H1 (cell line): Measurements from ENCODE around the gene FRS2. TPM values are rescaled to one million over a fixed set of nuclear protein-coding genes. Genes with fewer than 3 reads are reported as not detected.

ENCODE experiments used
- CTCF ChIA-PET: fragments of 300-600 bp; sonication (Branson Sonifier 250); formaldehyde crosslinking; loops from one replicate; lab custom pipeline; 2021; ENCODE audit not compliant: partially characterized antibody; lab: Charles Lee
- POLR2A ChIA-PET: fragments of 300-600 bp; sonication (Branson Sonifier 250); formaldehyde crosslinking; loops from one replicate; lab custom pipeline; 2021; ENCODE audit warnings: inconsistent platforms; ENCODE audit not compliant: partially characterized antibody; lab: Charles Lee
- DNase-seq, 2 experiments: peaks; one replicate each; pipeline versions ENCODE4 v3.0.0 to v3.0.0-alpha.2; 2010 to 2022; ENCODE audit warnings: low spot score in 2 of 2, low read depth in 1 of 2, mixed read lengths in 1 of 2
- FAIRE-seq: peaks from 2 replicates; lab custom pipeline; 2011; peaks lifted over from hg19 to GRCh38; lab: Jason Lieb, UNC
- H2AFZ ChIP-seq: 2 replicates; pipeline ENCODE4 v1.8.1; 2012; ENCODE audit warnings: low read length, inconsistent platforms
- H2AK5ac ChIP-seq: 2 replicates; pipeline ENCODE4 v1.6.1; 2013; ENCODE audit warnings: low read depth, low read length
- H2BK120ac ChIP-seq: replicated peaks from 2 replicates; pipeline ENCODE3; 2013; ENCODE audit warnings: low read depth, low read length, inconsistent platforms
- H2BK12ac ChIP-seq: 2 replicates; pipeline ENCODE4 v1.6.1; 2013; ENCODE audit warnings: low read depth, low read length
- H2BK15ac ChIP-seq: 2 replicates; pipeline ENCODE4 v1.6.1; 2013; ENCODE audit warnings: low read length
- H2BK20ac ChIP-seq: 2 replicates; pipeline ENCODE4 v1.6.1; 2013; ENCODE audit warnings: low read length
- H2BK5ac ChIP-seq: 2 replicates; pipeline ENCODE4 v1.6.1; 2013; ENCODE audit warnings: low read depth, low read length
- H3K14ac ChIP-seq: 2 replicates; pipeline ENCODE4 v1.6.1; 2013; ENCODE audit warnings: inconsistent platforms; ENCODE audit not compliant: insufficient read length
- H3K18ac ChIP-seq: 2 replicates; pipeline ENCODE4 v1.6.1; 2013; ENCODE audit warnings: low read length; ENCODE audit errors: extremely low read depth
- H3K23ac ChIP-seq: 2 replicates; pipeline ENCODE4 v1.6.1; 2013; ENCODE audit warnings: inconsistent platforms; ENCODE audit not compliant: insufficient read length
- H3K23me2 ChIP-seq: 2 replicates; pipeline ENCODE4 v1.6.1; 2013; ENCODE audit warnings: low read depth, low read length
- H3K27ac ChIP-seq: 2 replicates; pipeline ENCODE4 v1.6.1; 2011; ENCODE audit warnings: low read depth, low read length, inconsistent platforms
- H3K27me3 ChIP-seq, 4 experiments: replicated peaks in 1 of 4; 1 replicate in 1 of 4; 2 replicates in 3 of 4; pipeline versions ENCODE4 v1.6.1 to v1.8.1; 2011 to 2013; ENCODE audit warnings: low read length in 3 of 4, mild to moderate bottlenecking in 3 of 4, inconsistent platforms in 2 of 4, mixed read lengths in 2 of 4, moderate library complexity in 1 of 4; ENCODE audit not compliant: control insufficient read depth in 3 of 4, insufficient read depth in 3 of 4; ENCODE audit errors: extremely low read depth in 1 of 4
- H3K36me3 ChIP-seq, 4 experiments: 2 replicates each; pipeline versions ENCODE4 v1.6.1 to v1.8.1; 2011 to 2013; ENCODE audit warnings: mild to moderate bottlenecking in 4 of 4, low read length in 3 of 4, moderate library complexity in 2 of 4, control low read depth in 1 of 4, inconsistent platforms in 1 of 4; ENCODE audit not compliant: insufficient read depth in 4 of 4, control insufficient read depth in 2 of 4
- H3K4ac ChIP-seq: replicated peaks from 2 replicates; pipeline ENCODE3; 2013; ENCODE audit warnings: low read length, low read depth, mixed read lengths, inconsistent platforms; ENCODE audit not compliant: insufficient read length
- H3K4me1 ChIP-seq, 4 experiments: replicated peaks in 1 of 4; 1 replicate in 1 of 4; 2 replicates in 3 of 4; pipeline versions ENCODE4 v1.6.1 to v1.8.1; 2011 to 2013; ENCODE audit warnings: low read length in 3 of 4, inconsistent platforms in 2 of 4, mixed read lengths in 1 of 4; ENCODE audit not compliant: insufficient read depth in 4 of 4, control insufficient read depth in 3 of 4
- H3K4me2 ChIP-seq, 2 experiments: 2 replicates each; pipeline versions ENCODE4 v1.6.1 to v1.8.1; 2011 to 2013; ENCODE audit warnings: low read depth in 2 of 2, low read length in 2 of 2, control low read depth in 1 of 2, inconsistent platforms in 1 of 2, mild to moderate bottlenecking in 1 of 2; ENCODE audit not compliant: insufficient read depth in 1 of 2
- H3K4me3 ChIP-seq, 4 experiments: fragments of 200-600, 300-600 bp in 1 of 4; sonication (generic), shearing (Covaris generic), sonication (Bioruptor Twin) in 1 of 4; 2 replicates each; pipeline versions ENCODE4 v1.5.1 to v1.8.1; 2011 to 2016; ENCODE audit warnings: low read length in 4 of 4, low read depth in 3 of 4, control low read depth in 2 of 4, inconsistent platforms in 2 of 4, mild to moderate bottlenecking in 2 of 4, mixed read lengths in 1 of 4, moderate library complexity in 1 of 4; ENCODE audit not compliant: insufficient read depth in 2 of 4; ENCODE audit errors: extremely low read depth in 1 of 4
- H3K56ac ChIP-seq: replicated peaks from 2 replicates; pipeline ENCODE3; 2013; ENCODE audit warnings: low read depth, mild to moderate bottlenecking, mixed read lengths, low read length, inconsistent platforms; ENCODE audit not compliant: insufficient read length
- H3K79me1 ChIP-seq: 2 replicates; pipeline ENCODE4 v1.6.1; 2013; ENCODE audit warnings: low read depth, low read length, control low read depth
- H3K79me2 ChIP-seq, 2 experiments: 2 replicates each; pipeline versions ENCODE4 v1.6.1 to v1.8.1; 2012 to 2013; ENCODE audit warnings: low read length in 2 of 2, mild to moderate bottlenecking in 2 of 2, inconsistent platforms in 1 of 2; ENCODE audit not compliant: insufficient read depth in 2 of 2, control insufficient read depth in 1 of 2
- H3K9ac ChIP-seq, 4 experiments: replicated peaks in 1 of 4; 1 replicate in 1 of 4; 2 replicates in 3 of 4; pipeline versions ENCODE4 v1.6.1 to v1.8.1; 2011 to 2013; ENCODE audit warnings: low read depth in 3 of 4, low read length in 3 of 4, control low read depth in 2 of 4, mild to moderate bottlenecking in 2 of 4, moderate library complexity in 2 of 4, inconsistent platforms in 1 of 4; ENCODE audit errors: extremely low read depth in 1 of 4
- H3K9me3 ChIP-seq, 2 experiments: 2 replicates each; pipeline versions ENCODE4 v1.6.1 to v1.8.1; 2012 to 2013; ENCODE audit warnings: mild to moderate bottlenecking in 2 of 2, moderate library complexity in 2 of 2, control low read depth in 1 of 2, inconsistent platforms in 1 of 2, low read depth in 1 of 2, low read length in 1 of 2, mixed read lengths in 1 of 2; ENCODE audit not compliant: insufficient read depth in 2 of 2
- H4K20me1 ChIP-seq, 2 experiments: replicated peaks in 1 of 2; 2 replicates each; pipeline versions ENCODE3 to v1.8.1; 2011 to 2013; ENCODE audit warnings: inconsistent platforms in 2 of 2, low read length in 2 of 2, mild to moderate bottlenecking in 1 of 2; ENCODE audit not compliant: insufficient read depth in 2 of 2, control insufficient read depth in 1 of 2
- H4K5ac ChIP-seq: 2 replicates; pipeline ENCODE4 v1.6.1; 2013; ENCODE audit warnings: low read length, low read depth, mixed read lengths, inconsistent platforms; ENCODE audit not compliant: insufficient read length
- H4K8ac ChIP-seq: 2 replicates; pipeline ENCODE4 v1.8.0; 2013; ENCODE audit warnings: mild to moderate bottlenecking, moderate library complexity, low read length, inconsistent platforms; ENCODE audit not compliant: insufficient read depth; ENCODE audit errors: extremely low read depth
- H4K91ac ChIP-seq: replicated peaks from 2 replicates; pipeline ENCODE3; 2013; ENCODE audit warnings: low read length, mixed read lengths, inconsistent platforms; ENCODE audit not compliant: insufficient read length
- WGBS, 2 experiments: shearing (Covaris generic) in 1 of 2; methylation state at CpG; one replicate each; pipeline versions ENCODE4 v1.1.6 to v1.1.7; 2013 to 2015; ENCODE audit warnings: low lambda C conversion rate in 2 of 2, mixed read lengths in 2 of 2, inconsistent platforms in 1 of 2, low coverage in 1 of 2, missing lambda C conversion rate in 1 of 2; ENCODE audit not compliant: insufficient replicate concordance in 2 of 2, insufficient coverage in 1 of 2, insufficient read length in 1 of 2; ENCODE audit errors: extremely low coverage in 1 of 2, missing lambda C conversion rate in 1 of 2; 5-methylcytosine and 5-hydroxymethylcytosine counted together
- polyA plus RNA-seq, 7 experiments: library from polyadenylated mRNA; depleted of rRNA in 3 of 7; stranded (reverse) in 5 of 7; unstranded in 2 of 7; fragments of >200 nt in 5 of 7; fragments of 200-250 nt in 2 of 7; gene quantifications; 1 replicate in 5 of 7; 2 replicates in 1 of 7; 4 replicates in 1 of 7; pipeline versions ENCODE4 v1.2.1 to v1.2.3, GENCODE V29; 2011 to 2013; ENCODE audit warnings: missing spikeins in 2 of 7, mixed read lengths in 2 of 7
- total RNA-seq: library from RNA; stranded (reverse); fragmentation: NEBNext Ultra II Directional; extraction: Animal tissue kit (Norgen Biotek cat#: 25700); gene quantifications from 2 replicates; pipeline ENCODE4 v1.2.1, GENCODE V29; 2021

Gene FRS2
- total and polyA plus RNA-seq, 2 of the 8 experiments (the other 6 are each of a cell fraction or from before 2014, with no cell fraction given): 10.3 to 35.8 TPM

DNA sequence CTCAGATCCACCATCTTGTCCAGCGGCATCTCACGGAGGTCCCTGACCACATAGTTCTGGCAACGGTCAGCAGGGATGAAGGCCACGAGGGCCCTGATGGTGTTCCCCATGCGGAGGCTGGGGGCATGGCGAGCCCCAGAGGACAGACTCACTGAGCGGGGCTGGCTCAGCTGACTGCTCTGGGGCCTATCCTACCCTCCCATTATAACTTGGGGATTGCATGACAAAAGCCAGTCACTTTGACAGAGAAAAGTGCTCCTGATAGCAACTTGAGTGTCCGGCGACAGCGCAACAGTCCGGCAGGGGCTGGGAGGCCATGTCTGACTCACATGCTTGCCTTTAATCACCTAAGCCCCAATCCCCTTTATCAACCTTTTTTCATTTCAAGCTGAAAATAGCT, 140.5 kb downstream of the FRS2 start, which contains the start of gene LRRC10:
Gene LRRC10, minus strand, starts transcription at position 179 of the 400 bp plus-strand sequence. Its CDS starts 69 bp downstream, at position 110.
- Histone ChIP-seq H4K8ac (peak within 1 kb of the TSS; percentile 48; the same call in 1 of the 2 replicates), H3K4me1 (no peaks in the 10 kb centered on the region), H3K27me3 (no peaks in the 10 kb centered on the region), H3K4me2 (no peak within 1 kb of the TSS), H2BK20ac (no peak within 1 kb of the TSS), H3K4ac (no peak within 1 kb of the TSS), H3K27ac (no peak within 1 kb of the TSS), H3K4me3 (no peak within 1 kb of the TSS), H4K91ac (no peak within 1 kb of the TSS), H3K79me1 (no peaks in the 10 kb centered on the region), H3K79me2 (no peaks in the 10 kb centered on the region), H3K36me3 (no peaks in the 10 kb centered on the region), H2AFZ (peak within 1 kb of the TSS; percentile 15; the same call in 1 of the 2 replicates), H3K9me3 (no peaks in the 10 kb centered on the region), H4K5ac (no peak within 1 kb of the TSS), H2BK120ac (no peak within 1 kb of the TSS), H3K18ac (no peak within 1 kb of the TSS), H3K23me2 (no peaks in the 10 kb centered on the region), H2BK12ac (no peak within 1 kb of the TSS), H2BK15ac (0 out of 2 replicates have a peak within 1 kb of the TSS, but pooled peaks have one; percentile 47), H3K56ac (no peak within 1 kb of the TSS), H2BK5ac (no peak within 1 kb of the TSS), H4K20me1 (no peaks in the 10 kb centered on the region), H3K14ac (no peak within 1 kb of the TSS), H2AK5ac (no peak within 1 kb of the TSS), H3K23ac (no peak within 1 kb of the TSS), H3K9ac (no peak within 1 kb of the TSS)
- no peak for FAIRE-seq
- WGBS, 2 experiments: 95% methylated on average over 11 of the region's 11 CpGs; no CpG with 5 or more reads in 1 of the 2 experiments
- ChIA-PET POLR2A (interaction anchor here (1.2 kb wide), 1 partner anchor 335 kb away, joined by 3 read pairs; no protein-coding TSS in a partner anchor), CTCF (interaction anchor here (0.6 to 1.6 kb wide), 5 partner anchors 8 to 267 kb away, joined by 3 to 5 read pairs (median 4); no protein-coding TSS in a partner anchor)
- DNase-seq: no peak
